GM19328 (cell line): Measurements from ENCODE around the gene MARCHF3.
"Not testable (repeated sequence)": the region's sequence is repeated elsewhere in the genome, so short reads cannot be mapped to it uniquely, and the experiment has no call there.

Source experiments
- ATAC-seq: cut with Tn5 transposase; IDR thresholded peaks from one replicate; pipeline ENCODE4 v1.9.1; 2021; ENCODE audit warnings: mild to moderate bottlenecking, moderate library complexity; ENCODE audit not compliant: unreplicated experiment

MARCHF3 gene

GRCh38 chr5:126854526-126855110, 175.7 kb downstream of the MARCHF3 start:
- no peak for ATAC-seq

DNA sequence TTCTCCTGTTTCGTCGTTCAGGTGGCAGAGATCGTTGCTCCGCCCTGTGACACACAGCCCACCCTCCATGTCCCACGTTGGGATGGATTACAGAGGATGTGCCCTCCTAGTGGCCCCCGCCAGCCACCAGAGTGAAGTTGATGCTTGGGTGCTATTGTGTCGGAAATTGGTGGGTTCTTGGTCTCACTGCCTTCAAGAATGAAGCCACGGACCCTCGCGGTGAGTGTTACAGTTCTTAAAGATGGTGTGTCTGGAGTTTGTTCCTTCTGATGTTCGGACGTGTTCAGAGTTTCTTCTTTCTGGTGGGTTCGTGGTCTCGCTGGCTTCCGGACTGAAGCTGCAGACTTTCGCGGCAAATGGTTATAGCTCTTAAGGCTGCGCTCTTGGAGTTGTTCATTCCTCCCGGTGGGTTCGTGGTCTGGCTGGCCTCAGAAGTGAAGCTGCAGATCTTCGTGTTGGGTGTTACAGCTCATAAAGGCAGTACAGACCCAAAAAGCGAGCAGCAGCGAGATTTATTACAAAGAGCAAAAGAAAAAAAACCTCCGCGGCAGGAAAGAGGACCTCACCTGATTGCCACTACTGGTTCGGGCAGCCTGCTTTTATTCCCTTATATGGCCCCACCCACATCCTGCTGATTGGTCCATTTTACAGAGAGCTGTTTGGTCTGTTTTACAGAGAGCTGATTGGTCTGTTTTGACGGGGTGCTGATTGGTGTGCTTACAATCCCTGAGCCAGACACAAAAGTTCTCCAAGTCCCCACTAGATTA, 176.6 kb downstream of the MARCHF3 start:
- ATAC-seq, result not testable (repeated sequence)

DNA sequence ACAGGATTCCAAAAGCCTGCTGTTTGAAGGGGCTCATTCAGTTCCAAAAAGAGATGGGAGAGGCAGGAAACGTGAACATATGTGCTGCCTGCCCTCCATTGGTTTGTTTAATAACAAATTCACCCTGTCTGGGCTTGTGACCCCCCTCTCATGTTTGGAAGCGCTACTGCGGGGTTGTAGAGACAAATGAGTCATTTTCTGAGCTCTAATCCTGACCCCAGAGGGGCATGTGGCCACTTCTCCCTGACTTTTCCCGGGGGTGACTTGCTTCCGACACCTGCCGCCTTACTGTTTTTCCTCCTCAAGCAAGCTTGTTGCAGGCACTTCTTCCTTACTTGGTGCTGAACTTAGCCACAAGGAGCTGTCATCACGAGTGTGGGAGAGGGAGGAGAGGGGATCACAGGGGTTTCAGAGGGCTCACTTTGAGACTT, 177.5 kb downstream of the MARCHF3 start:
- no peak for ATAC-seq

- ATAC-seq, result peak; percentile 70
Measured at GRCh38 chr5:126852091-126852571, 178.2 kb downstream of the MARCHF3 start.

- ATAC-seq, result no peak
Measured at GRCh38 chr5:126851501-126852011, 178.8 kb downstream of the MARCHF3 start.

DNA sequence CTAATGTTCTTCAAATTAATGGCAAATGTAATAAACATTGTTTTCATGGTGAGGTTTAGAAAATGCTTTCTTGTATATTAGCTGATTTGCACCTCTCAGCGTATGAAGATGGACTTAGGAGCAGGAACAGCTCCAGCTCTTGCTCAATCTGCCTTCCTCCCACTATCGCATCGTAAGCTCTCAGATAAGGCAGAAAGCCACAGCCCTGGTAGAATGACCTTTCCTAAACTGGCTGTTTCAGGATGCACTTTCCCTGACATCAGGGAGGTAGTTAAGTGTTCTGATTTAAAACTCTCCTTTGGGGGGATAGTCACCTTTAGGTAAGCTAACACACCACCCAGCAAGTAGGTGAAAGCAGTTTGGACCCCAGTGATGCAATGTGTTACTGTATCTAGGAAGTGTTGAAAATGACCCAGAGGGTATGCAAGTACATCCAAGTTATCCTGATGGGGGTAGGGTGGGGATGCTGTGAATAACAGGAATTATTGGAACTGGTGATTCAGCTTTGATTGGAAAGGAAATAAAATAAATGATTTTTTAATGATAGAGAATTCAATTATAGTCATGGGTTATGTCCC, 181.2 kb downstream of the MARCHF3 start:
- ATAC-seq, result no peak

- no peak for ATAC-seq
Measured at GRCh38 chr5:126848253-126848652, 182.1 kb downstream of the MARCHF3 start.

DNA sequence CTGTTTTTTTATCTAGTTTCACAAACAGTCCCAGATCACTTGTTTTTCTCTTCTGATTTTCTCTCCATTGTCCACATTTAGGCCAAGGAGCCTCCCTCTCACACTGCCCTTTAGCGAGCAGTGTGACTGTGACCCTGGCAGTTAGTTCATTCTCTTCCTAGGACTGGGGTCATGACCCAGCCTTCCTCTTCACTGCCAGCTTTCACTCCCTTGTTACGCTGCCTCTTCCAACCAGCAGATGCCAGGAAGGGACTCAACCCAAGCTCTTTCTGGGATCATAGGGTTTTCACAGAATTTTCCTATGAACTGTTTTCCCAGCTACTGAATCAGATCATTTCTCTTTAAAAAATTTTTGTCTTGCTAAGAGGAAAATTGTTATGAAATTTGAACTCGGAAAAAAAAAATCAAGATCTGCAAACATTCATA, 182.5 kb downstream of the MARCHF3 start:
- no peak for ATAC-seq

- ATAC-seq, result no peak
Measured at GRCh38 chr5:126847456-126847820, 182.9 kb downstream of the MARCHF3 start.

GRCh38 chr5:126846744-126847455, 183.5 kb downstream of the MARCHF3 start:
- no peak for ATAC-seq

DNA sequence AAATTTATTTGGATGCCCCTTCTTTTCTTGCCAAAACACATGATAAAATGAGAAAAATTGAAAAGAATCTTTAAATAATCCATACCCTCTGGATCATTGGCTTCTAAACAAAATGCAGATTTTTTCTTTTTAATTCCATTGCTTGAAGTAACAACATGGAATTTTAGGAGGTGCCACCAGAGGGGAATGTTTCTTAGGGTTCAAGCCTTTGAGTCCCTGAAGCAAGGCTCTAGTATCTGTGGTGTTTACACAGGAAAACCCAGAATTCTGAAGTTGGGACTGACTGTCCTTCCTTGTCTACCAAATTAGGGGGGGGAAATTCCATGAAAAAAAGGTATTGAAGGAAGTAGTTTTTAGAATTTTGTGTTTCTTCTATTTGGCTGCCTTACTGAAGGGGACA, 184.0 kb downstream of the MARCHF3 start:
- ATAC-seq, result no peak

GRCh38 chr5:126845470-126846070, 184.8 kb downstream of the MARCHF3 start:
- peak; percentile 65 for ATAC-seq

- ATAC-seq, result not testable (repeated sequence)
Measured at GRCh38 chr5:126843375-126843774, 187.0 kb downstream of the MARCHF3 start.

DNA sequence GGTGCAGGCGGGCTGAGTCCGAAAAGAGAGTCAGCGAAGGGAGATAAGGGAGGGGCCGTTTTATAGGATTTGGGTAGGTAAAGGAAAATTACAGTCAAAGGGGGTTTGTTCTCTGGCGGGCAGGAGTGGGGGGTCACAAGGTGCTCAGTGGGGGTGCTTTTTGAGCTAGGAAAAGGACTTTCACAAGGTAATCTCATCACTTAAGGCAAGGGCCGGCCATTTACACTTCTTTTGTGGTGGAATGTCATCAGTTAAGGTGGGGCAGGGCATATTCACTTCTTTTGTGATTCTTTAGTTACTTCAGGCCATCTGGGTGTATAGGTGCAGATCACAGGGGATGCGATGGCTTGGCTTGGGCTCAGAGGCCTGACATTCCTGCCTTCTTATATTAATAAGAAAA, 191.0 kb downstream of the MARCHF3 start:
- not testable (repeated sequence) for ATAC-seq

DNA sequence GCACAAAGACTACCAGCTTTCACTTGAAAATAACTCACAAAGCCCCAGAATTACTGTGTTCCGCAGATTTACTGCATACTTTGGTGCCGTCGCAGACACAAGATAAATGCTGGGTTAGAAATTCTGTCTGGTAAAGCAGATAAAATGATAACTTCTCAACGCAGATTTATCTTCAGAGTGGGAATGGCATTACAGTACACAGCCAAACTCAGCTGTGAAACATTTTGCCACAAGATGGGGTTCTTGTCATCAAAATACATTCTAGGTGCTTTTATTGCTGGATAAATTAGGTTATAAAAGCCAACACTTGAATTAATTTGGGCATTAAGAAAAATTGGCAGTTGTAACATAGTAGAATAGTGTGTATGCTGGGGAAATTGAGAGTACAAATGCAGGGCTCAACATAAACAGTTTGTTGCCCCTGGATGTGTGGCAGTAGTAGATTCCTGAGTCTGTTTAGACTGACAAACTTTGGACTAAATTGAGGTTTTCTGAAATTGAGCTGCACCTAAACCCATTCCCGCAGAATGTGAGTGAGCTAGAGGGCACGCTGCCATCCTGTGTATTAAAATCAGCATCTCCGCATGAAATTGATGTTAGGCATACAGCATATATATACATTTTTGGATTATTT, 192.3 kb downstream of the MARCHF3 start:
- ATAC-seq, result no peak

DNA sequence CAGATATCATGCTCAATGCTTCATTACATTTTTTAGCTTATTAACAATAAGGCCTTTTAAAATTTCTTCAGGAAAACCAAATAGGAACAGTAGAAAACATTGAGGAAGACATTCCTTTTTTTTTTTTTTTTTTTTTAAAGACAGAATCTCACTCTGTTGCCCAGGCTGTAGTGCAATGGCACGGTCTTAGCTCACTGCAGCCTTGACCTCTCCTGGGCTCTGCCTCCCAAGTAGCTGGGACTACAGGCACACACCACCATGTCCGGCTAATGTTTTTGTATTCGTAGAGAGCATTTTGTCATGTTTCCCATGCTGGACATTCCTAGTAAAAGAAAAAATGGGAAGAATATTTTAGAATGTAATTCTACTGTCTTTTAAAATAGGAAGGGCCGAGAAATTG, 193.1 kb downstream of the MARCHF3 start:
- no peak for ATAC-seq

DNA sequence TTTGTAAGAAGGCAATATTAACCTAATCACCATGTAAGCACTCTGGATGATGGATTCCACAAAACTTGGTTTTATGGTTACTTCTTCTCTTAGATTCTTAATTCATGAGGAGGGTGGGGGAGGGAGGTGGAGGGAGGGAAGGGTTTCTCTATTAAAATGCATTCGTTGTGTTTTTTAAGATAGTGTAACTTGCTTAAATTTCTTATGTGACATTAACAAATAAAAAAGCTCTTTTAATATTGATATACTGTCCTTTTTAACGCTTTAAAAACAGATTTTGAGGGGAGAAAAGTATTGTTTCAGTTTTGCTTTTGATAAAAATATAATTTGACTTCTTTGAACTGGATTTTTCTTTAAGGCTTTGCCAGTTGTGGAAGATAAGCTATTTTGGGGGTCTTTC, 193.6 kb downstream of the MARCHF3 start:
- no peak for ATAC-seq

DNA sequence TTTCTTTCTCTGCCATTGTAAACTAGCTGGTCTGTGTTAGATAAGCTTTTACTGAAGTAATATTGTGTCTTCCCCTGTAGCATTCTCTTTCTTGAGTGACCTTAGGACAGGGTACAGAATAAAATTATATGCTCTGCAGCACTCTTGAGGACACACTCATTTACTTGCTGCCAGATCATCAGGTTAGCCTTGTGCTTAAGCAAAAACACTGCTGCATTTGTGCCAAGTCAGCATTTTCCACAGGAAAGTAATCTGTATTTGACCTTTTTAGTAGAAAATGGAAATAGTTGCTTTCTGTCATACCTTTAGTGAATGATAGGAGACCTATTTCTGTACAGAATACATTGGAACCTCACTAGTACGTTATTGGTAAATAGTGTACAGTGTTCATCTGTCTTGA, 199.2 kb downstream of the MARCHF3 start:
- ATAC-seq, result no peak

GRCh38 chr5:126830061-126830460, 200.3 kb downstream of the MARCHF3 start:
- ATAC-seq, result no peak

DNA sequence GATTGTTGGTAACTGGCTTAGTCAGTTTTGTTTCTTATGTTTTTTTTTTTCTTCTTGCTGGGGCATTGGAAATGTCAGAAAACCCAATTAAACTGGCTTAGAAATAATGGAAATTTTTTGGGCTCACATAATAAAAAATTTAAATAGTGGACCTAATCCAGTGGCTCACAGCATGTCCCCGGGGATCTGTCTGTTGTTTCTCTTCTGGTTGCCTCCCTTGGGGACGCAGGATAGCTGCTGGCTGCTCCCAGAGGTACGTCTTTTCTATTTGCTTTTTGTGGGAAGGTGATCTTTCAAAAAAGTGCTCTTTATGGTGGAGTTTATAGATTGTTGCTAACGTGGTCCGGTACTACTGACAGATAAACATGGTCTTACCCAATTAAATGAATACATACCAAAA, 201.3 kb downstream of the MARCHF3 start:
- no peak for ATAC-seq
